NCI-H2081 (cell line): ENCODE data around the gene CLDN3.
"Not testable (repeated sequence)": the region's sequence is repeated elsewhere in the genome, so short reads cannot be mapped to it uniquely, and the experiment has no call there.

Experiments
- DNase-seq, 2 experiments: peaks; one replicate each; lab custom pipeline; 2025; lab: John Stamatoyannopoulos, UW

Gene CLDN3, protein sequence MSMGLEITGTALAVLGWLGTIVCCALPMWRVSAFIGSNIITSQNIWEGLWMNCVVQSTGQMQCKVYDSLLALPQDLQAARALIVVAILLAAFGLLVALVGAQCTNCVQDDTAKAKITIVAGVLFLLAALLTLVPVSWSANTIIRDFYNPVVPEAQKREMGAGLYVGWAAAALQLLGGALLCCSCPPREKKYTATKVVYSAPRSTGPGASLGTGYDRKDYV

DNA sequence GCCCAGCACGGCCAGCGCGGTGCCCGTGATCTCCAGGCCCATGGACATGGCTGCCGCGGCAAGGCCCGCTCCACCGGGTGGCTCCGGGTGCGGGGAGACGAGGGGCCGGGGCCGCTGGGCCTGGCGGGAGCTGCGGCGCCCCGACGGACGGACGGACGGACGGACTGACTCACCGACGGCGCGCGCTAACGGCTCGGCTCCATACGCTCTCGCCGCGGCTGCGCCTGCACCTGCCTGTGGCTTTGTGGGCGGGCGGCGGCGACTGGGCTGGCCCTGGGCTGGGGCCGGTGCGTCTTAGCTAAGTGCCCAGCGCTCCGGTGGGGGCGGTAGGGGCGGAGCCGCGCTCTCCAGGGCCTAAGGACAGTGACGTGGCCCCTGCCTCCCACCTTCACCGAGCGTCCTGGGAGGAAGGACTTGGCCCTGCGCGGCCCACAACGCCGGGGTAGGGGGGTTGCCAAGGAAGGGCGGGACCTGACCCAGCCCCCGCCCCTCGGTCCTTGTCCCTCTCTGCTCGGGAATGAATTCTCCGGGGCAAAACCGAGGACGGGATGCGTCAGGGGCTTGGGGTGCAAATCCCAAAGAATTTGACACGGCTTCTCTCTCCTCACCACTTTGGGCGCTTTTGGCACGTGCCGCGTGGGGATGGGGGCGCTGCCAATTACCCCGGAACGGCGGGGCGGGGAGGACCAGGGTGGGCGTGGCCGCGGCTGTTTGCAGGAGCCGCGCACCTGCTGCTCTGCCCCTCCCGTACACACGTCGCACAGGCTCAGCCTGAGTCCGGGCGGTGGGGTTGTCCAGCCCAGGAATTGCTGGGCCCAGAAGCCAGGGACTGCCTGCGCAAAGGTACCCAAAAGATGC lies at the start of gene CLDN3:
CLDN3 (minus strand) TSS at position 269 of the 858 bp plus-strand sequence; CDS start at position 48, 221 bp downstream.
- DNase-seq = peak; percentile 97 to 98

DNA sequence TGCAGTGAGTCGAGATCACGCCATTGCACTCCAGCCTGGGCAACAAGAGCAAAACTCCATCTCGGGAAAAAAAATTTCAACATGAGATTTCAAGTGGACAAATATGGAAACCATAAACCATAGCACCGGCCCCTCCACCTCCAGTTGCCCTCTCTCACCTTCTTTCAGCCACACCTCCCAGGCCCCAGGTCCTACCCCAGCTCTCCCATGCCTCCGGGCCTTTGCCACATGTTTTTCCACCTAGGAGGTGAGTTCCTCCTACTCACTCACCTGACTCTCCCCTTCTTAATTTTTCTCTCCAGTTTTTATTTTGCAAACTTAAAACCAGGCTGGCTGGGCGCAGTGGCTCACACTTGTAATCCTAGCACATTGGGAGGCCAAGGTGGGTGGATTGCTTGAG lies 47.1 kb upstream of the CLDN3 start:
- no peak for DNase-seq

DNA sequence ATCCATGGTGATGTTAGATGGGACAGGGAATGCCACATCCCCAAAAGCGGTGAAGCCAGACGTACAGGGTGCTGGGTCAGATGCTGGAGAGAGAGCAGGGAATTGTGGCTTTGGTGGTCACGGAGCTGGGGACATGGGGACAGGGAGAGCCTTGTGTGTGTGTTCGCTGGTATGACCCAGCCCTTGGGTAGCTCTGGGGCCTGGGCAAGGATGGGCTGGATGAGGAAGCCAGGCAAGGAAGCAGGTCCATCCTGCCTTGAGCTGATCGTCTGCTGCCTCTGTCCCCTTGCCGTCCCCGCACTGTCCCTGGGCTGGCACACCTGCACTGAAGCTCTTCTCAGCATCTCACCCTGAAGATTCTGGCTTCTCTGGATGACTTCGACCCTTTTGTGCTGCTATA lies 45.4 kb upstream of the CLDN3 start:
- DNase-seq = no peak

DNA sequence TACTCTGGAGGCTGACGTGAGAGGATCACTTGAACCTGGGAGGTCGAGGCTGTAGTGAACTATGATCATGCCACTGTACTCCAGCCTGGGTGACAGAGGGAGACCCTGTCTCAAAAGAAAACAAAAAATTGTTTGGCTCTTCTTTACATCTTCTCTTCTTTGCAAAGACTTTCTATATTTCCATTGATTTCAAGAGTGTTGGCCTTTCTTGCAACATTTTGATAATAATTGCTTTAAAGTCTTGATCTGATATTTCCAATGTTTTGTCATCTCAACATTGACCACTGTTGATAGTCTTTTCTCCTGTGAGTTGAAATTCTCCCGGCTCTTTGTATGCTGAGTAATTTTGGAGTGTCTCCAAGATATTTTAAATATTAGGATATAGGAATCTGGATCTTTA lies 42.9 kb upstream of the CLDN3 start:
- DNase-seq = no peak

DNA sequence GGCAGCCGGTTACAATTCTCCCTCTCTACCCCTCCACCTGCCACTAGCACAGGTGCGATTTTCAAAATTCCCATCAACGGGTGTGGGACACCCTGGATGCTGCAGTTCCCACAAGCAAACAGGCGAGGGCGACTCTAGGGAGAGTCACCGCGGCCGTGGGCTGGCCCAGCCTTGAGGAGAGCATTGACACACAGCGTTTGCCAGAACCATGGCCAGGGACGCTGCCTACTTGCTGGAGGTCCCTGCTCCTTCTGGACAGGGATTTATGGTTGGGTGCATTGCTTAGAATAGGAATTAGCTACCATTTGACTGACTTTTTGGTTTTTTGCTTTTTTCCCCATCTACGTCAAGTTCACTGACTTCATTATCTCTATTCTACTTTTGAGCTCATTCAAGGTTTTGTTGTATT lies 41.7 kb upstream of the CLDN3 start:
- DNase-seq = peak; percentile 72 to 73

DNA sequence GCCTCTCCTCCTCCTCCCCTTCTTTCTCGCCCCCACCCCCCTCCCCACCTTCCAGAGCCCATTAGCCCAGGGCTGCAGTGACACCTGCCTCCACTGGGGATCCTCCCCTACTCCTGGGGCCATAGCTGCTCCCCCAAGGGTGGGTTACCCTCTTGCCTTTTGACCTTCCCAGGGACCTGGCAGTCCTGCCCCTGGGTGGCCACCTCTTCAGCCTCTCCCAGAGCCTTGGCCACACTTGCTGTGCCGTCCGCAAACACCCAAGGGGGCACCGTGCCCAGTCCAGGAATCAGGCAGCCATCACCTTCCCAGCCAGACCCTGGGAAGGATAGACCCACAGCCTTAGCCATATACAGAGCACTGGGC lies 40.9 kb upstream of the CLDN3 start:
- no peak for DNase-seq

DNA sequence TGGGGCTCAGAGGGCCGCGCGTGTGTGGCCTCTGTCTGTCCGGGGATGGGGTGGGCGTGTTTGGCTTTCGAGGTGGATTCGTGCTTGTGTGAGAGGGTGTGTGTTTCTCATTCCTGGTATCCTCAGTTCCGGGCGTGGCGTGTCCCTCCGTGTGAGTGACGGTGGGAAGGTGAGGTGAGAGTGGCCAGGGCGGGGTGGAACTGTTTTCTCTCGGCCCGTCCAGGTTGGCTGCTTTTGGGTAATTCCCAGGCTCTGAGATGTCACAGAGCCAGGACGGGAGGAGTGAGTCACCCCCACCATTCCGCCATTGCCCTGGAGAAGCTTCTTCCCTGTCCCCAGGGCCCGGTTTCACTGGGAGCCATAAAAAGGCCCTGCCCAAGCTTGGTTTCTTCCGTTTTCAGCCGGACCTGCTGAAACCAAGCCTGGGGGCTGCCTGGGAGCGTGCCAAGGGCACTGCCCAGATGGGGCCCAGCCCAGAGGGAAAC lies 39.4 kb upstream of the CLDN3 start:
- no peak for DNase-seq

DNA sequence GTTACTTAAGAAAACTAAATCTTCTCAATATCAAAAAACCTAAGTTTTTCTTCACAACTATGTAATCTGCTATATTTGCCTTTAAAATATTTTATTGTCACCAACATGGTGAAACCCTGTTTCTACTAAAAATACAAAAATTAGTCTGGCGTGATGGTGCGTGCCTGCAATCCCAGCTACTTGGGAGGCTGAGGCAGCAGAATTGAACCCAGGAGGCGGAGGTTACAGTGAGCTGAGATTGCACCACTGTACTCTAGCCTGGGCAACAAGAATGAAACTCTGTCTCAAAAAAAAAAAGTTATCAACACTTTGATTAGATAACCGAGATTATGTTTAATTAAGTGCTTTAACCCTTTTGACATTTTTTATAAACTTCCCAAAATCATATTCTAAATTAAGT lies 32.4 kb upstream of the CLDN3 start:
- DNase-seq = no peak

DNA sequence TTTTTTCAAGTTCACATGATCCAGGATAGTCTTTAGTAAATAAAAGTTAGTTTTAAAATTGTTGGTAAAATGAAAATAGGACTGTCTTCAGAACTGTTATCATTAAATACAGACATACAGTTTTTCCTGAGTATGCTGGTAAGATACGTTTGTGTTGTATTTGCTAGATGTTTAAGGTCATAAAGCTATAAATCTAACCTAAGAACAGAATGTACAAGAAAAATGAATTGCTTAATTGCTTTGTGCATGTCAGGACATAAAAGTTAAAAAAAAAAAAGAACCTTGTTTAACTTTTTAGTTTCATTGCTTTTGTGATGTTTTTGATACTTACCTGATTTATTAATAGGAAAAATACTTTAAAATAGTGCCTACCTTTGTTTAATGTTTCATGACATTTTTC lies 31.5 kb upstream of the CLDN3 start:
- DNase-seq = no peak

DNA sequence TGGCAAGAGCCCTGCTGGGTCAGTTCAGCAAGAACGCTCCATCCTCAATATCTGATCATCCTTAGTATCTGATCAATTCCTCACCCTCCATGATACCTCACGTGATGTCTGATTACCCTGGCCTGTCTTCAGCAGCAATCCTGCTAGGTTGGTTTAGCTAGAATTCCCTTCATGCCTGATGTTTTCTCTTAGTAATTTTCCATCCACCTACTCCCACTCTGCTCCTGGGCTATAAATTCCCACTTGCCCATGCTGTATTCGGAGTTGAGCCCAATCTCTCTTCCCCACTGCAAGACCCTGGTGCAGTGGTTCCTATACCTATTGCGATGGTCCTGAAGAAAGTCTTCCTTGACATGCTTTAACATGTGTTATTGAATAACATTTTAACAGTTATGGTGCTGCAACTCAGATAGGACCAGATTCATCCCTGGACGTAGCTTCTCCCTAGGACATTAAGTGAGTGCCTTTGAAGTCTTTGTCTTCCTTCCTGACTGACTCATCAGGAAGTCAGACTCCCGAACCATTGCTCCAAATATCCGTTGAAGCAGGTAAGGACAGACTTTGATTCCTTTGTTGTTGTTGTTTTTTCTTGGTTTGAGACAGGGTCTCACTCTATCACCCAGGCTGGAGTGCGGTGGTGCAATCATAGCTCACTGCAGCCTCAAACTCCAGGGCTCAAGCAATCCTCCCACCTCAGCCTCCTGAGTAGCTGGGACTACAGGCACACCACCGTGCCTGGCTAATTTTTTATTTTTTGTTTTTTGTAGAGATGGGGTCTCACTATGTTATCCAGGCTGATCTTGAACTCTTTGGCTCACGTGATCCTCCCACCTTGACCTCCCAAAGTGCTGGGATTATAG lies 29.4 kb upstream of the CLDN3 start:
- no peak for DNase-seq

DNA sequence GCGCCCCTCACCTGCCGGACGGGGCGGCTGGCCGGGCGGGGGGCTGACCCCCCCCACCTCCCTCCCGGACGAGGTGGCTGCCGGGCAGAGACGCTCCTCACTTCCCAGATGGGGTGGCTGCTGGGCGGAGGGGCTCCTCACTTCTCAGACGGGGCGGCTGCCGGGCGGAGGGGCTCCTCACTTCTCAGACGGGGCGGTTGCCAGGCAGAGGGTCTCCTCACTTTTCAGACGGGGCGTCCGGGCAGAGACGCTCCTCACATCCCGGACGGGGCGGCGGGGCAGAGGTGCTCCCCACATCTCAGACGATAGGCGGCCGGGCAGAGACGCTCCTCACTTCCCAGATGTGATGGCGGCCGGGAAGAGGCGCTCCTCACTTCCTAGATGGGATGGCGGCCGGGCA lies 27.1 kb upstream of the CLDN3 start:
- not testable (repeated sequence) for DNase-seq

DNA sequence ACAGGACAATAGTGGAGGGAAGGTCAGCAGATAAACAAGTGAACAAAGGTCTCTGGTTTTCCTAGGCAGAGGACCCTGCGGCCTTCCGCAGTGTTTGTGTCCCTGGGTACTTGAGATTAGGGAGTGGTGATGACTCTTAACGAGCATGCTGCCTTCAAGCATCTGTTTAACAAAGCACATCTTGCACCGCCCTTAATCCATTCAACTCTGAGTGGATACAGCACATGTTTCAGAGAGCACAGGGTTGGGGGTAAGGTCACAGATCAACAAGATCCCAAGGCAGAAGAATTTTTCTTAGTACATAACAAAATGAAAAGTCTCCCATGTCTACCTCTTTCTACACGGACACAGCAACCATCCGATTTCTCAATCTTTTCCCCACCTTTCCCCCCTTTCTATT lies 26.6 kb upstream of the CLDN3 start:
- DNase-seq = not testable (repeated sequence)

DNA sequence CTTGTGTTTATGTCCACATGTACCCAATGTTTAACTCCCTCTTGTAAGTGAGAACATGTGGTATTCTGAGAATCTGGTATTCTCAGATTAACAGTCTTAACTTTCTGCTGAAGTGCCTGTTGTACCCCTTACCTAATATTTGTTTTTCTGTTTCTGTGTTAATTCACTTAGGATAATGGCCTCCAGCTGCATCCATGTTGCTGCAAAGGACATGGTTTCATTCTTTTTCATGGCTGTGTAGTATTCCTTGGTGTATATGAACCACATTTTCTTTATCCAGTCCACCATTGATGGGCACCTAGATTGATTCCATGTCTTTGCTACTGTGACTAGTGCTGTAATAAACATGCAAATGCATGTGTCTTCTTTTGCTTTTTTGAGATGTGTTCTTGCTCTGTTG lies 25.1 kb upstream of the CLDN3 start:
- not testable (repeated sequence) for DNase-seq

DNA sequence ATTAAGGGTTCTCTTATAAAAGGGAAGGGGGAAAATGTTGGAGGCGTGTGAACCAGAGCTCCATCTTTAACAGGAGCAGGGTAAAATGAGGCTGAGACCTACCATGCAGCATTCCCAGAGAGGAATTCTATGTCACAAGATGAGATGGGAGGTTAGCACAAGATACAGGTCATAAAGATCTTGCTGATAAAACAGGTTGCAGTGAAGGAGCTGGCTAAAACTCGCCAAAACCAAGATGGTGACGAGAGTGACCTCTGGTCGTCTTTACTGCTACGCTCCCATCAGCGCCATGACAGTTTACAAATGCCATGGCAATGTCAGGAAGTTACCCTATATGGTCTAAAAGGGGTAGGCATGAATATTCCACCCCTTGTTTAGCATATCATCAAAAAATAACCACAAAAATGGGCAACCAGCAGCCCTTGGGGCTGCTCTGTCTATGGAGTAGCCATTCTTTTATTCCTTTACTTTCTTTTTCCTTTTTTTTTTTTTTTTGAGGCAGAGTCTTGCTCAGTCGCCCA lies 21.2 kb upstream of the CLDN3 start:
- DNase-seq = not testable (repeated sequence)

DNA sequence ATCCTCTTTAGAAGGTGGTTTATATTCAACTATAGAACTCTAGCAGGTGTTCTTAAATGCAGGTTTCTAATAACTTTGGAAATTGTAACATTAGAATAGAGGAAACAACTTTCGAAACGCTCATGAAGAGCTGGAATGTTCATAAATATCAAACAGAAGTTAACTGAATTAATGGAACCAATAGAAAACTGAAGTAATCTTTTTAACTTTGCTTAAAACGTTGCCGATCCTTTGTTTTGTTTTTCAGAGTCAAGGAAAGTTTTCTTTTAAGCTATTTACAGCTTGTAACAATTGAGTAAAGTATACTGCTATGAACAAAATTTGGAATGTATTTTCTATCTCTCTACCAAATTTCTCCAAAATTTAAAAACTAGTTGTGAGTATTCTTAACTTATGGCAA lies 19.0 kb upstream of the CLDN3 start:
- no peak for DNase-seq

DNA sequence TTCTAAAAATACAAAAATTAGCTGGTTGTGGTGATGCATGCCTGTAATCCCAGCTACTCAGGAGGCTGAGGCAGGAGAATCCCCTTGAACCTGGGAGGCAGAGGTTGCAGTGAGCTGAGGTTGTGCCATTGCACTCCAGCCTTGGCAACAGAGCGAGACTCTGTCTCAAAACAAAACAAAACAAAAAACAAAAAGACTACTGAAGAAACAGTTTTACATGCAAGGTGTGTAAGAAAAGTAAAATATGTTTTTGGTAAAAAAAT lies 17.6 kb upstream of the CLDN3 start:
- not testable (repeated sequence) for DNase-seq

DNA sequence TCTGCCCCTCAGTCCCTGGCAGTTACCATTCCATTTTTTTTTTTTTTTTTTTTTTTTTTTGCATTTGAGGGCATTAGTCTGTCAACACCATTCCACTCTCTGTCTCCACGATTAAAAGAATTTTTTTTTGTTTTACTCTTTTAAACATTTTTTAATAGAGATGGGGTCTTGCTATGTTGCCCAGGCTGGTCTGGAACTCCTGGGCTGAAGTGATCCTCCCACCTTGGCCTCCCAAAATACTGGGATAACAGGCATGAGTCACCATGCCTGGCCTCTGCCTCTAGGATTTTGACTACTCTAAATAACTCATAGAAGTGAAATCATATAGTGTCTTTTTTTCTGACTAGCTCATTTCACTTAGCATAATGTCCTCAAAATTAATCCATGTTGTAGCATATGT lies 16.5 kb upstream of the CLDN3 start:
- DNase-seq = no peak

DNA sequence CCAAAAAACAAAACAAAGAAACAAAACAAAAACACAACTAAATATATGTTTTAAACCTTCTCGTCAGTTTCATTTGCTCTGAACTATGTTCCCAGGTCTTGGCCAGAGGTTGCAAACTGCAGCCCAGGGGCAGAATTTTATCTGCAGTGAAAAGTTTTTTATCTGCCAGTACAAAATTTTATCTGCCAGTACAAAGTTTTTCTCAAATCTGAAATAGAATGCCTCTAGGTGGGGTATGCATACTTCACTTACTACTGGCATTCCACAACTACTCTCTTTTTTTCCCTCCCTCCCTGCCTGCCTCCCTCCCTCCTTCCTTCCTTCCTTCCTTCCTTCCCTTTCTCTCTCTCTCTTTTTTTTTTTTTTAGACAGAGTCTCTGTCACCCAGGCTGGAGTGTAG lies 9.4 kb upstream of the CLDN3 start:
- DNase-seq = no peak

DNA sequence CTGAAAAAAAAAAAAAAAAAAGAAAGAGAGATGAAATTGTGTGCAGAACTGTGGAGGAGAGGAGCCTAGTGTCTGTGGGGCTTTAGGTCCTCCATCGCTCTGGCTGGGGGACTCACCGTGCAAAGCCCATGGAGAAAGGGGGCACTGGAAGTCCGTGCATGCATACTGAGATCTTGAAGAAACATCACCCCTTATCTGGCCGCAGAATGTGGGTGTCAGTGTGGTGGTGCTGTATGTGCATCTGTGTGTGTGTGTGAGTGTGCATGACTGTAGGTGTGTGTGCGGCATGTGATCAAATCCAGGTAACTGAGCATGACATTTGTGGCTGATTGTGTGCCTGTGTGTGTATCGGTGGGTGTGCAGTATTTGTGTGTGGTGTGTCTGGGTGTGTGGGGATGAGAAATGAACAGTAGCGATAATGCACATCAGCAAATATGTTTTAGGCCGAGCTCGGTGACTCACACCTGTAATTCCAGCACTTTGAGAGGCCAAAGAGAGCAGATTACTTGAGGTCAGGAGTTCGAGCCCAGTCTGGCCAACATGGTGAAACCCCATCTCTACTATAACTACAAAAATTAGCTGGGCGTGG lies 8.8 kb upstream of the CLDN3 start:
- DNase-seq = no peak

DNA sequence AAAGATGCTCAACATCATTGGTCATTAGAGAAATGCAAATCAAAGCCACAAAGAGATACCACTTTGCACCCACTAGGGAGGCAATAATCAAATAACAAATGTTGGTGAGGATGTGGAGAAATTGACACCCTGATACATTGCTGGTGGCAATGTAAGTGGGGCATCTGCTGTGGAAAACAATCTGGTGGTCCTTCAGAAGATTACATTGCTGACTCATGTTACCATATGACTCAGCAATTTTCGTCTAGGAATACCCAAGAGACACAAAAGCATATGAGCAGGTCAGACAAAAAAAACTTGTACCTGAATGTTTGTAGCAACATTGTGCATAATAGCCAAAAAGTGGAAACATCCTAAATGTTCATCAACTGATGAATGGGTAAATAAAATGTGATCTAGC lies 4.9 kb upstream of the CLDN3 start:
- no peak for DNase-seq

DNA sequence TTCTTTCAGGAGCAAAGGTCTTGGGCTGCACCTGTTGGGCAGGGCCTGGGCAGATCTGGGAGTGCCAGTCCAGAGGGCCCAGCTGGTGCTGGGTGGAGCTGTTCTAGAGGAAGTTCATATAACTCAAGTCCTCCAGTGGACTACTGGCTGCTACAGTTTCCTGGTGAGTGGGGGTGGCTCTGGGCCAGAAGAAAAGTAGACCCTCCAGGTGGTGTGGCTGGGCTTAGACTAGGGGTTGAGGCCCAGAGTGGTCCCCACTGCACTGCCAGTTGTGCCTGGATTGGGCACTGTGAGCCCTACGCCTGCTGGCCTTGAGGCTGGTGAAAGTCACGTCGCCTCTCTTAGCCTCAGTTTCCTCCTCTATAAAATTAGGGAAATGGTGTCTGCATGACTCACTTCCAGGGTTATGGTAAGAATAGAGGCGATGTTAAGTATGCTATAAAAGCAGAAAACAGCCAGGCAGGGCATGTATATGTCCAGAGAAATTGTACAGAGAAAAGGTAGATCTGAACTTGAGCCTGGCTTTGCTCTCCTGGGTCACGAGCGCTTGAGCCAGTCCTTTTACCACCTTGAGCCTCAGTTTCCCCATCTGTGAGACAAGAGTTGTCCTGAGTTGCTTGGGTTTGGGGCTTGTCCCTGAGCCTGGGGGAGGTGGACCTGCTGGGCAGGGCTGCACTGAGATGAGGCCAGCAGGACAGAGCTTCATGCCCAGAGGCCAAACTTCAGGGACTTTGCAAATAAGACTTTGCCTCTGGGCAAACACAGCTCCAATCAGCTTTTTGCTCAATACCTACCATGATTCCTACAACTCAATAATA lies 3.8 kb upstream of the CLDN3 start:
- DNase-seq = no peak
